Measurements from ENCODE around the gene FBXO8.

Gene FBXO8

DNA sequence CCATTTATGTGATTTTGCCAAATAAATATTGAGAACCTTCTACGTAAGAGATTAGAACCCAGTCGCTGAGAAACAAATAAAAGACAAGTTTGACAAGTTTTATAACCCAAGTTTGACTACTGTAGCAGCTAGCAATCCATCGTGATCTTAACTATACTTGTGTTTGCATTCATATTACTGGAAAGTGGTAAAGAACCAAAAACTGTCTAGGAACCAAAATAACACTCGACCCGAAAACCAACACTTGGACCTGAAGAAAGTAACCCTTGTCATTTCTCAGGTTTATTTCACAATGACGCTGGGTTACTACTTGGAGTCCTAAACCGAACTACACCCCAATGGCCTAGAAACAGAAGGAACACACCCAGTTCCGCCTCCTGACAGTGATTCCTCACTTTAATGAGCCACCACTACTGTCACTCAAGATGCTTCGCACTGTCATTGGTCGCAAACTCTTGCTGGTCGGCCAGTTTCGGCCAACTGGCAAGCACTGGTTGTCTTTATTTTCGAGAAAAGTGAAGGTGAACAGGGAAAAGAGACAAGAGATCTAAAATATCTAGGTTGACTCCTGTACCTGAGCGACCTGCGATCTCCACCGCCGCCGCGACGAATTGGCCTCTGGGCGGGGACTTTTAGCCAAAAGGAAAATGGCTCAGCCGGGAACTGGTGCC is 496 bp downstream of the FBXO8 start (continued):
- TF ChIP-seq ZNF600 (tag by site-specific recombination; IDR thresholded peaks at IDR 0.05) (0 out of 2 replicates have a peak, but pooled peaks have one; percentile 35), SP3 (tag by site-specific recombination; IDR thresholded peaks at IDR 0.05) (peak; percentile 4; the same call in 1 of the 2 replicates), ZNF530 (tag by site-specific recombination; IDR thresholded peaks at IDR 0.05; ENCODE audit: low read depth) (no peak), ZNF416 (tag by site-specific recombination; IDR thresholded peaks at IDR 0.05) (no peak), ZNF391 (tag by site-specific recombination; IDR thresholded peaks at IDR 0.05; ENCODE audit: borderline replicate concordance, low read depth) (no peak), ZNF114 (tag by site-specific recombination; IDR thresholded peaks at IDR 0.05) (no peak), ZNF16 (tag by site-specific recombination; IDR thresholded peaks at IDR 0.05; ENCODE audit: low read depth) (no peak), GFI1B (tag by site-specific recombination; IDR thresholded peaks at IDR 0.05) (no peak), ZFP37 (tag by site-specific recombination; IDR thresholded peaks at IDR 0.05) (no peak), ZNF2 (tag by site-specific recombination; IDR thresholded peaks at IDR 0.05) (no peak), MEIS1 (CRISPR knock-in tag; IDR thresholded peaks at IDR 0.05; ENCODE audit: borderline replicate concordance) (no peak), PRDM1 (tag by site-specific recombination; IDR thresholded peaks at IDR 0.05) (peak; percentile 33; the same call in 1 of the 2 replicates), OVOL3 (tag by site-specific recombination; IDR thresholded peaks at IDR 0.05) (no peak), ZNF132 (tag by site-specific recombination; IDR thresholded peaks at IDR 0.05; ENCODE audit: borderline replicate concordance) (no peak), ZNF514 (tag by site-specific recombination; IDR thresholded peaks at IDR 0.05) (no peak), HOXC10 (CRISPR knock-in tag; IDR thresholded peaks at IDR 0.05) (no peak), ZNF404 (tag by site-specific recombination; IDR thresholded peaks at IDR 0.05) (no peak), SP2 (tag by site-specific recombination; IDR thresholded peaks at IDR 0.05) (peak; percentile 84), ZNF146 (tag by site-specific recombination; IDR thresholded peaks at IDR 0.05) (no peak), ZNF10 (tag by site-specific recombination; IDR thresholded peaks at IDR 0.05) (no peak), ZNF350 (tag by site-specific recombination; IDR thresholded peaks at IDR 0.05) (peak; percentile 72; the same call in 1 of the 2 replicates), ZNF48 (tag by site-specific recombination; IDR thresholded peaks at IDR 0.05) (no peak)
- TF ChIP-seq, protein P1, sequence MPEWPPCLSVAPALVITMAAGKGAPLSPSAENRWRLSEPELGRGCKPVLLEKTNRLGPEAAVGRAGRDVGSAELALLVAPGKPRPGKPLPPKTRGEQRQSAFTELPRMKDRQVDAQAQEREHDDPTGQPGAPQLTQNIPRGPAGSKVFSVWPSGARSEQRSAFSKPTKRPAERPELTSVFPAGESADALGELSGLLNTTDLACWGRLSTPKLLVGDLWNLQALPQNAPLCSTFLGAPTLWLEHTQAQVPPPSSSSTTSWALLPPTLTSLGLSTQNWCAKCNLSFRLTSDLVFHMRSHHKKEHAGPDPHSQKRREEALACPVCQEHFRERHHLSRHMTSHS (tag by site-specific recombination; IDR thresholded peaks at IDR 0.05), result no peak
- TF ChIP-seq, protein P2, sequence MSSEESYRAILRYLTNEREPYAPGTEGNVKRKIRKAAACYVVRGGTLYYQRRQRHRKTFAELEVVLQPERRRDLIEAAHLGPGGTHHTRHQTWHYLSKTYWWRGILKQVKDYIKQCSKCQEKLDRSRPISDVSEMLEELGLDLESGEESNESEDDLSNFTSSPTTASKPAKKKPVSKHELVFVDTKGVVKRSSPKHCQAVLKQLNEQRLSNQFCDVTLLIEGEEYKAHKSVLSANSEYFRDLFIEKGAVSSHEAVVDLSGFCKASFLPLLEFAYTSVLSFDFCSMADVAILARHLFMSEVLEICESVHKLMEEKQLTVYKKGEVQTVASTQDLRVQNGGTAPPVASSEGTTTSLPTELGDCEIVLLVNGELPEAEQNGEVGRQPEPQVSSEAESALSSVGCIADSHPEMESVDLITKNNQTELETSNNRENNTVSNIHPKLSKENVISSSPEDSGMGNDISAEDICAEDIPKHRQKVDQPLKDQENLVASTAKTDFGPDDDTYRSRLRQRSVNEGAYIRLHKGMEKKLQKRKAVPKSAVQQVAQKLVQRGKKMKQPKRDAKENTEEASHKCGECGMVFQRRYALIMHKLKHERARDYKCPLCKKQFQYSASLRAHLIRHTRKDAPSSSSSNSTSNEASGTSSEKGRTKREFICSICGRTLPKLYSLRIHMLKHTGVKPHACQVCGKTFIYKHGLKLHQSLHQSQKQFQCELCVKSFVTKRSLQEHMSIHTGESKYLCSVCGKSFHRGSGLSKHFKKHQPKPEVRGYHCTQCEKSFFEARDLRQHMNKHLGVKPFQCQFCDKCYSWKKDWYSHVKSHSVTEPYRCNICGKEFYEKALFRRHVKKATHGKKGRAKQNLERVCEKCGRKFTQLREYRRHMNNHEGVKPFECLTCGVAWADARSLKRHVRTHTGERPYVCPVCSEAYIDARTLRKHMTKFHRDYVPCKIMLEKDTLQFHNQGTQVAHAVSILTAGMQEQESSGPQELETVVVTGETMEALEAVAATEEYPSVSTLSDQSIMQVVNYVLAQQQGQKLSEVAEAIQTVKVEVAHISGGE (tag by site-specific recombination; conservative IDR thresholded peaks at IDR 0.05; ENCODE audit: low read depth), result no peak
- TF ChIP-seq, protein P3, sequence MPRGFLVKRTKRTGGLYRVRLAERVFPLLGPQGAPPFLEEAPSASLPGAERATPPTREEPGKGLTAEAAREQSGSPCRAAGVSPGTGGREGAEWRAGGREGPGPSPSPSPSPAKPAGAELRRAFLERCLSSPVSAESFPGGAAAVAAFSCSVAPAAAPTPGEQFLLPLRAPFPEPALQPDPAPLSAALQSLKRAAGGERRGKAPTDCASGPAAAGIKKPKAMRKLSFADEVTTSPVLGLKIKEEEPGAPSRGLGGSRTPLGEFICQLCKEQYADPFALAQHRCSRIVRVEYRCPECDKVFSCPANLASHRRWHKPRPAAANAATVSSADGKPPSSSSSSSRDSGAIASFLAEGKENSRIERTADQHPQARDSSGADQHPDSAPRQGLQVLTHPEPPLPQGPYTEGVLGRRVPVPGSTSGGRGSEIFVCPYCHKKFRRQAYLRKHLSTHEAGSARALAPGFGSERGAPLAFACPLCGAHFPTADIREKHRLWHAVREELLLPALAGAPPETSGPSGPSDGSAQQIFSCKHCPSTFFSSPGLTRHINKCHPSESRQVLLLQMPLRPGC (tag by site-specific recombination; IDR thresholded peaks at IDR 0.05), result no peak
- TF ChIP-seq, protein P4, sequence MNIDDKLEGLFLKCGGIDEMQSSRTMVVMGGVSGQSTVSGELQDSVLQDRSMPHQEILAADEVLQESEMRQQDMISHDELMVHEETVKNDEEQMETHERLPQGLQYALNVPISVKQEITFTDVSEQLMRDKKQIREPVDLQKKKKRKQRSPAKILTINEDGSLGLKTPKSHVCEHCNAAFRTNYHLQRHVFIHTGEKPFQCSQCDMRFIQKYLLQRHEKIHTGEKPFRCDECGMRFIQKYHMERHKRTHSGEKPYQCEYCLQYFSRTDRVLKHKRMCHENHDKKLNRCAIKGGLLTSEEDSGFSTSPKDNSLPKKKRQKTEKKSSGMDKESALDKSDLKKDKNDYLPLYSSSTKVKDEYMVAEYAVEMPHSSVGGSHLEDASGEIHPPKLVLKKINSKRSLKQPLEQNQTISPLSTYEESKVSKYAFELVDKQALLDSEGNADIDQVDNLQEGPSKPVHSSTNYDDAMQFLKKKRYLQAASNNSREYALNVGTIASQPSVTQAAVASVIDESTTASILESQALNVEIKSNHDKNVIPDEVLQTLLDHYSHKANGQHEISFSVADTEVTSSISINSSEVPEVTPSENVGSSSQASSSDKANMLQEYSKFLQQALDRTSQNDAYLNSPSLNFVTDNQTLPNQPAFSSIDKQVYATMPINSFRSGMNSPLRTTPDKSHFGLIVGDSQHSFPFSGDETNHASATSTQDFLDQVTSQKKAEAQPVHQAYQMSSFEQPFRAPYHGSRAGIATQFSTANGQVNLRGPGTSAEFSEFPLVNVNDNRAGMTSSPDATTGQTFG (tag by site-specific recombination; IDR thresholded peaks at IDR 0.05; ENCODE audit: borderline replicate concordance), result no peak
- TF ChIP-seq, protein P5, sequence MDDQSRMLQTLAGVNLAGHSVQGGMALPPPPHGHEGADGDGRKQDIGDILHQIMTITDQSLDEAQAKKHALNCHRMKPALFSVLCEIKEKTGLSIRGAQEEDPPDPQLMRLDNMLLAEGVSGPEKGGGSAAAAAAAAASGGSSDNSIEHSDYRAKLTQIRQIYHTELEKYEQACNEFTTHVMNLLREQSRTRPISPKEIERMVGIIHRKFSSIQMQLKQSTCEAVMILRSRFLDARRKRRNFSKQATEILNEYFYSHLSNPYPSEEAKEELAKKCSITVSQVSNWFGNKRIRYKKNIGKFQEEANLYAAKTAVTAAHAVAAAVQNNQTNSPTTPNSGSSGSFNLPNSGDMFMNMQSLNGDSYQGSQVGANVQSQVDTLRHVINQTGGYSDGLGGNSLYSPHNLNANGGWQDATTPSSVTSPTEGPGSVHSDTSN (CRISPR knock-in tag; IDR thresholded peaks at IDR 0.05), result peak; percentile 77; the same call in 1 of the 2 replicates
- TF ChIP-seq, protein P6, sequence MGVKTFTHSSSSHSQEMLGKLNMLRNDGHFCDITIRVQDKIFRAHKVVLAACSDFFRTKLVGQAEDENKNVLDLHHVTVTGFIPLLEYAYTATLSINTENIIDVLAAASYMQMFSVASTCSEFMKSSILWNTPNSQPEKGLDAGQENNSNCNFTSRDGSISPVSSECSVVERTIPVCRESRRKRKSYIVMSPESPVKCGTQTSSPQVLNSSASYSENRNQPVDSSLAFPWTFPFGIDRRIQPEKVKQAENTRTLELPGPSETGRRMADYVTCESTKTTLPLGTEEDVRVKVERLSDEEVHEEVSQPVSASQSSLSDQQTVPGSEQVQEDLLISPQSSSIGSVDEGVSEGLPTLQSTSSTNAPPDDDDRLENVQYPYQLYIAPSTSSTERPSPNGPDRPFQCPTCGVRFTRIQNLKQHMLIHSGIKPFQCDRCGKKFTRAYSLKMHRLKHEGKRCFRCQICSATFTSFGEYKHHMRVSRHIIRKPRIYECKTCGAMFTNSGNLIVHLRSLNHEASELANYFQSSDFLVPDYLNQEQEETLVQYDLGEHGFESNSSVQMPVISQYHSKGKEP (tag by site-specific recombination; IDR thresholded peaks at IDR 0.05), result no peak

Measured in HEK293 (cell line).